Mammary epithelial cell (primary cell): ENCODE measurements around the gene CDK5R2.
"Not testable (repeated sequence)": the region's sequence is repeated elsewhere in the genome, so short reads cannot be mapped to it uniquely, and the experiment has no call there.

Source experiments
- CTCF ChIP-seq, 2 donors: IDR thresholded peaks in 1 of 2; conservative IDR thresholded peaks in 1 of 2; 2 replicates each; pipeline ENCODE4 v1.5.1; 2011 to 2012; ENCODE audit warnings: inconsistent platforms in 2 of 2, low read length in 2 of 2, mild to moderate bottlenecking in 2 of 2, control low read depth in 1 of 2, low read depth in 1 of 2; ENCODE audit not compliant: insufficient read depth in 1 of 2; ENCODE audit errors: extremely low read depth in 1 of 2
- EZH2 ChIP-seq: IDR thresholded peaks from 2 replicates; pipeline ENCODE4 v1.6.1; 2012; ENCODE audit warnings: low read length, inconsistent platforms, borderline replicate concordance

- not testable (repeated sequence) for TF ChIP-seq CTCF (conservative IDR thresholded peaks at IDR 0.05 in 1 of 2, IDR thresholded peaks at IDR 0.05 in 1 of 2; ENCODE audit: extremely low read depth in 1 of 2, insufficient read depth in 1 of 2, low read depth in 1 of 2, low read length in 2 of 2); EZH2
Observed at GRCh38 chr2:218931751-218932150, 27.7 kb upstream of the CDK5R2 start.
